Fibroblast of pulmonary artery (primary cell): ENCODE results near the gene ATL1.

ENCODE experiments used
- DNase-seq: peaks from one replicate; pipeline ENCODE4 v3.0.0-alpha.2; 2010; ENCODE audit warnings: low read depth
- H3K4me3 ChIP-seq: replicated peaks from 2 replicates; pipeline ENCODE4 v1.5.1; 2011; ENCODE audit warnings: low read depth, mild to moderate bottlenecking, control low read depth, low read length, moderate library complexity
- CTCF ChIP-seq: IDR thresholded peaks from 2 replicates; pipeline ENCODE4 v1.5.1; 2011; ENCODE audit warnings: mild to moderate bottlenecking, control low read depth, low read length, inconsistent platforms; ENCODE audit errors: missing control alignments

ATL1 gene

GRCh38 chr14:50575769-50576168 is 15.8 kb downstream of the ATL1 start:
- TF ChIP-seq CTCF = no peak

GRCh38 chr14:50577982-50578381 is 18.0 kb downstream of the ATL1 start:
- no peak for DNase-seq
- no peak for TF ChIP-seq CTCF

More at GRCh38 chr14:50575769-50576168, 15.8 kb downstream of the ATL1 start:
- H3K4me3 ChIP-seq = no peak overlapping the region
- DNase-seq = no peak

GRCh38 chr14:50578433-50578832 is 18.5 kb downstream of the ATL1 start:
- no peak overlapping the region for H3K4me3 ChIP-seq
- TF ChIP-seq CTCF = no peak
- DNase-seq = no peak

More at GRCh38 chr14:50577982-50578381, 18.0 kb downstream of the ATL1 start:
- H3K4me3 ChIP-seq = no peak overlapping the region

- H3K4me3 ChIP-seq = no peak overlapping the region
- DNase-seq = no peak
- no peak for TF ChIP-seq CTCF
These were observed 30.5 kb downstream of the ATL1 start for GRCh38 chr14:50590464-50590863.

GRCh38 chr14:50594577-50595316 is 34.8 kb downstream of the ATL1 start:
- no peak for DNase-seq
- no peak for TF ChIP-seq CTCF
- H3K4me3 ChIP-seq = no peak overlapping the region

GRCh38 chr14:50598765-50599164 is 38.8 kb downstream of the ATL1 start:
- TF ChIP-seq CTCF = no peak
- DNase-seq = no peak
- H3K4me3 ChIP-seq = no peak overlapping the region

GRCh38 chr14:50599700-50600444 is 39.9 kb downstream of the ATL1 start:
- TF ChIP-seq CTCF = peak; percentile 74
- peak; percentile 69 for DNase-seq
- no peak overlapping the region for H3K4me3 ChIP-seq
